OCI-LY1 (cell line): Measurements from ENCODE around the gene NXN.

Source experiments
- H2AFZ ChIP-seq: fragments of 200-600 bp; sonication (generic), shearing (Covaris generic); 2 replicates; pipeline ENCODE4 v1.6.0; 2014; ENCODE audit warnings: antibody characterized with exemption, mild to moderate bottlenecking, low read length
- H3F3A ChIP-seq: fragments of 200-600 bp; sonication (generic), shearing (Covaris generic); 2 replicates; pipeline ENCODE4 v1.6.0; 2014; ENCODE audit warnings: mild to moderate bottlenecking, antibody characterized with exemption, low read length, moderate library complexity; ENCODE audit not compliant: insufficient read depth
- H3K27ac ChIP-seq: fragments of 200-600 bp; sonication (generic); 2 replicates; pipeline ENCODE4 v1.5.1; 2014; ENCODE audit warnings: low read length, mixed run types, mild to moderate bottlenecking, low read depth; ENCODE audit not compliant: poor library complexity, severe bottlenecking
- H3K27me3 ChIP-seq: fragments of 200-600 bp; sonication (generic); 2 replicates; pipeline ENCODE4 v1.6.0; 2014; ENCODE audit warnings: antibody characterized with exemption, mild to moderate bottlenecking, low read length, moderate library complexity; ENCODE audit not compliant: insufficient read depth
- H3K36me3 ChIP-seq: fragments of 200-600 bp; sonication (generic); 2 replicates; pipeline ENCODE4 v1.6.1; 2014; ENCODE audit warnings: mild to moderate bottlenecking, antibody characterized with exemption, low read length, moderate library complexity, mixed read lengths; ENCODE audit not compliant: insufficient read depth
- H3K4me1 ChIP-seq: fragments of 200-600 bp; sonication (generic); 2 replicates; pipeline ENCODE4 v1.5.1; 2014; ENCODE audit warnings: mild to moderate bottlenecking, low read length, moderate library complexity; ENCODE audit not compliant: insufficient read depth, severe bottlenecking
- H3K4me2 ChIP-seq: fragments of 200-600 bp; sonication (generic), shearing (Covaris generic); 2 replicates; pipeline ENCODE4 v1.6.1; 2014; ENCODE audit warnings: low read length
- H3K4me3 ChIP-seq: fragments of 200-600 bp; sonication (generic); 2 replicates; pipeline ENCODE4 v1.5.1; 2014; ENCODE audit warnings: low read length, low read depth, mild to moderate bottlenecking, mixed read lengths; ENCODE audit not compliant: poor library complexity, severe bottlenecking
- H3K79me2 ChIP-seq: fragments of 200-600 bp; shearing (Covaris generic); 2 replicates; pipeline ENCODE4 v1.6.1; 2016; ENCODE audit warnings: mixed run types, low read length, mixed read lengths; ENCODE audit not compliant: insufficient read depth
- H3K9ac ChIP-seq: fragments of 200-600 bp; sonication (generic), shearing (Covaris generic); 2 replicates; pipeline ENCODE4 v1.6.1; 2014; ENCODE audit warnings: mild to moderate bottlenecking, low read length, mixed read lengths
- H3K9me2 ChIP-seq: fragments of 200-600 bp; sonication (generic), shearing (Covaris generic); 2 replicates; pipeline ENCODE4 v1.6.1; 2014; ENCODE audit warnings: low read depth, mild to moderate bottlenecking, low read length, mixed read lengths
- H3K9me3 ChIP-seq: fragments of 200-600 bp; shearing (Covaris generic); 2 replicates; pipeline ENCODE4 v1.6.1; 2014; ENCODE audit warnings: low read length, mixed read lengths
- H4K20me1 ChIP-seq: fragments of 200-600 bp; sonication (generic), shearing (Covaris generic); 2 replicates; pipeline ENCODE4 v1.6.0; 2016; ENCODE audit warnings: mild to moderate bottlenecking, low read length; ENCODE audit not compliant: insufficient read depth
- CTCF ChIP-seq: fragments of 200-600 bp; sonication (generic), shearing (Covaris generic); IDR thresholded peaks from 2 replicates; pipeline ENCODE4 v1.5.1; 2017; ENCODE audit warnings: mild to moderate bottlenecking, antibody characterized with exemption, low read length, moderate library complexity, mixed read lengths
- EZH2 ChIP-seq: fragments of 200-600 bp; sonication (generic), shearing (Covaris generic); IDR thresholded peaks from 2 replicates; pipeline ENCODE4 v1.8.0; 2017; ENCODE audit warnings: borderline replicate concordance, mixed run types, mild to moderate bottlenecking, antibody characterized with exemption, low read length, moderate library complexity, mixed read lengths

The NXN gene

GRCh38 chr17:1025733-1026598, 46.4 kb upstream of the NXN start:
- no peak overlapping the region for H2AFZ ChIP-seq
- H3K4me3 ChIP-seq = no peak overlapping the region
- H3K9me2 ChIP-seq = no peaks in the 10 kb centered on the region
- H3K4me1 ChIP-seq = no peaks in the 10 kb centered on the region
- H3K27me3 ChIP-seq = no peaks in the 10 kb centered on the region
- no peaks in the 10 kb centered on the region for H3F3A ChIP-seq
- H3K36me3 ChIP-seq = no peaks in the 10 kb centered on the region
- no peak overlapping the region for H3K27ac ChIP-seq
- H3K4me2 ChIP-seq = no peak overlapping the region
- H3K79me2 ChIP-seq = no peaks in the 10 kb centered on the region
- no peaks in the 10 kb centered on the region for H3K9me3 ChIP-seq
- no peaks in the 10 kb centered on the region for H4K20me1 ChIP-seq
- no peak overlapping the region for H3K9ac ChIP-seq
- TF ChIP-seq EZH2 = no peak
- TF ChIP-seq CTCF = no peak

GRCh38 chr17:1024076-1024475, 44.5 kb upstream of the NXN start:
- Histone ChIP-seq H3K27me3 (no peaks in the 10 kb centered on the region), H3K9ac (no peak overlapping the region), H3K36me3 (no peaks in the 10 kb centered on the region), H4K20me1 (no peaks in the 10 kb centered on the region), H3K79me2 (no peaks in the 10 kb centered on the region), H3F3A (no peaks in the 10 kb centered on the region), H3K9me2 (no peaks in the 10 kb centered on the region), H2AFZ (no peak overlapping the region), H3K4me2 (no peak overlapping the region), H3K4me3 (no peak overlapping the region), H3K9me3 (no peaks in the 10 kb centered on the region), H3K27ac (no peak overlapping the region), H3K4me1 (no peaks in the 10 kb centered on the region)
- TF ChIP-seq CTCF (no peak), EZH2 (no peak)

GRCh38 chr17:1022278-1023024, 42.9 kb upstream of the NXN start:
- no peaks in the 10 kb centered on the region for H3K27me3 ChIP-seq
- H3K4me1 ChIP-seq = no peaks in the 10 kb centered on the region
- no peak overlapping the region for H3K27ac ChIP-seq
- no peaks in the 10 kb centered on the region for H3K9me3 ChIP-seq
- H3F3A ChIP-seq = no peaks in the 10 kb centered on the region
- no peak overlapping the region for H3K4me2 ChIP-seq
- TF ChIP-seq EZH2 (no peak), CTCF (no peak)
- no peak overlapping the region for H3K9ac ChIP-seq
- H4K20me1 ChIP-seq = no peaks in the 10 kb centered on the region
- no peak overlapping the region for H3K4me3 ChIP-seq
- H3K9me2 ChIP-seq = no peaks in the 10 kb centered on the region
- H3K36me3 ChIP-seq = no peaks in the 10 kb centered on the region
- H3K79me2 ChIP-seq = no peaks in the 10 kb centered on the region
- H2AFZ ChIP-seq = no peak overlapping the region
